Ishikawa (cell line): ENCODE data around the gene PPP1R9A.

Experiments
- CEBPB ChIP-seq: IDR thresholded peaks from 2 replicates; pipeline ENCODE4 v1.6.1; 2012
- CREB1 ChIP-seq: IDR thresholded peaks from 2 replicates; pipeline ENCODE4 v1.6.1; 2012; ENCODE audit warnings: low read depth
- EP300 ChIP-seq: IDR thresholded peaks from 2 replicates; pipeline ENCODE4 v1.6.1; 2012; ENCODE audit warnings: borderline replicate concordance
- MAX ChIP-seq: IDR thresholded peaks from 2 replicates; pipeline ENCODE4 v1.6.1; 2012
- NFIC ChIP-seq: IDR thresholded peaks from 2 replicates; pipeline ENCODE4 v1.6.1; 2012
- RAD21 ChIP-seq: IDR thresholded peaks from 2 replicates; pipeline ENCODE4 v1.6.1; 2012; ENCODE audit warnings: low read depth
- REST ChIP-seq: IDR thresholded peaks from 2 replicates; pipeline ENCODE4 v1.6.1; 2012; ENCODE audit warnings: low read depth, mild to moderate bottlenecking
- TCF12 ChIP-seq: IDR thresholded peaks from 2 replicates; pipeline ENCODE4 v1.6.1; 2012; ENCODE audit warnings: low read depth
- USF1 ChIP-seq: IDR thresholded peaks from 2 replicates; pipeline ENCODE4 v1.6.1; 2012
- YY1 ChIP-seq: IDR thresholded peaks from 2 replicates; pipeline ENCODE4 v1.6.1; 2012; ENCODE audit warnings: low read depth
- ZBTB7A ChIP-seq: IDR thresholded peaks from 2 replicates; pipeline ENCODE4 v1.6.1; 2012; ENCODE audit warnings: low read depth

- TF ChIP-seq CEBPB = no peak
- no peak for TF ChIP-seq RAD21
- TF ChIP-seq TCF12 = no peak
- TF ChIP-seq EP300 = no peak
- no peak for TF ChIP-seq ZBTB7A
- no peak for TF ChIP-seq CREB1
- no peak for TF ChIP-seq REST
- no peak for TF ChIP-seq USF1
- TF ChIP-seq NFIC = no peak
- TF ChIP-seq YY1 = no peak
- no peak for TF ChIP-seq MAX
Observed at GRCh38 chr7:95106401-95106800, 199.0 kb downstream of the PPP1R9A start.
